ENCODE results near the gene PRDM13.
"Not testable (repeated sequence)": the region's sequence is repeated elsewhere in the genome, so short reads cannot be mapped to it uniquely, and the experiment has no call there.

Gene PRDM13

DNA sequence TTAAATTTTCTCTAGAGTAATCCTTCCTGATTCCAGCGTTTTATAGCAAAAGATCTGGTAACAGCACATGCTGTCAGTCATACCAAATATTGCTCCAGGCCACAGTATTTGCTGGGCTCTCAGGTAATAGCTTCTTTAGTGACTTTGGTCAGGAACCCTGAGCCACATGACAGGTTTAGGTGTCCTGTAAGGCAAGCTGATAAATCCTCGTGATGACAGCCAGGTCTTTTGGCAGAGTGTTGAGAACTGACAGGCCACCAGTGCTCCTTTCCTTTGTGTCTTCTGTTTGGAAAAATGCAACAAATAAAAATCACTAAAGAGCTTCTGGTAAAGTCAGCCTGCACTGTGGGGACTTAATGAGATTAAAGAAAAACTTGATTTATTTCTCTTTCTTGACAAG is 34.6 kb downstream of the PRDM13 start:
- no peak for DNase-seq

DNA sequence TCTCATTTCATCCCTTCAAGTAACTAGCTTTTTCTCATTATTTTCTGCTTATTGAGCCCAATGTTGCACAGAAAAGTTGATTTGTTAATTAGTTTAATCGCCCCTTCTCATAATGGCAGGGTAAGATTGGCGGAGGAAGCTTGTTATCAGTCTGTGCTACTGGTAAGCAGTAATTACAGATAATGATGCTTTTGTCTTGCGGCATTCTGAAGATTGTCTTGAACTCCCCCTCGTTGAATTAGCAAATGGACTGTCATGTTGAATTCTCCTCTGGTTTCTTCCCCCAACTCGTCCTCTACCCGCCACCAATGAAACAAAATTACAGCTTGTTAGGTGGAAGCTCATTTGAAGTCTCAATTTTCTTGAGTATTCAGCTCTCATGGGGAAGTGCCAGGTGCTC is 39.4 kb downstream of the PRDM13 start:
- no peak for DNase-seq

DNA sequence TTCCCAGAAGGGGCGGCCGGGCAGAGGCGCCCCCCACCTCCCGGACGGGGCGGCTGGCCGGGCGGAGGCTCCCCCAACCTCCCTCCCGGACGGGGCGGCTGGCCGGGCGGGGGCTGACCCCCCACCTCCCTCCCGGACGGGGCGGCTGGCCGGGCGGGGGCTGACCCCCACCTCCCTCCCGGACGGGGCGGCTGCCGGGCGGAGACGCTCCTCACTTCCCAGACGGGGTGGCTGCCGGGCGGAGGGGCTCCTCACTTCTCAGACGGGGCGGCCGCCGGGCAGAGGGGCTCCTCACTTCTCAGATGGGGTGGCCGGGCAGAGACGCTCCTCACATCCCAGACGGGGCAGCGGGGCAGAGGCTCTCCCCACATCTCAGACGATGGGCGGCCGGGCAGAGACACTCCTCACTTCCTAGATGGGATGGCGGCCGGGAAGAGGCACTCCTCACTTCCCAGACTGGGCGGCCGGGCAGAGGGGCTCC is 43.5 kb downstream of the PRDM13 start:
- not testable (repeated sequence) for DNase-seq

DNA sequence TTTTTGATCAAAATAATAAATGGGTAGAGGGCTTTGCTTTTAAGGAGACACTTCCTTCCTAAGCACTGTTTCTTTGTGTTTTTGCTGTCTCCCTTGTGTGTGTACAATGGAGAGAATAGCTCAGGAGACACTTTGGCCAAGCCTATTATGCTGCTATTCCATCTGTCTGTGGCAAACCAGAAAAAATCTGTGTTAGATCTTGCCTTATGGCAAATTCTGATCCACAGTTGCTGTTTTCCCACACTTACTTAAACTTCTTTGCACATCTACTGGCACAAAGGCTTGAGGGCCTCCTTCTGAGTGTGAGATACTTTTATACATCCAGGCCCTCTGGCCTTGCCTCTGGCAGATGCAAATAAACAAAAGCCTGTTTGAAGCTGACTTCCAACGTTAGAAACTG is 53.6 kb downstream of the PRDM13 start:
- DNase-seq: no peak

GRCh38 chr6:99661870-99662269 is 55.2 kb downstream of the PRDM13 start:
- no peak for DNase-seq

DNA sequence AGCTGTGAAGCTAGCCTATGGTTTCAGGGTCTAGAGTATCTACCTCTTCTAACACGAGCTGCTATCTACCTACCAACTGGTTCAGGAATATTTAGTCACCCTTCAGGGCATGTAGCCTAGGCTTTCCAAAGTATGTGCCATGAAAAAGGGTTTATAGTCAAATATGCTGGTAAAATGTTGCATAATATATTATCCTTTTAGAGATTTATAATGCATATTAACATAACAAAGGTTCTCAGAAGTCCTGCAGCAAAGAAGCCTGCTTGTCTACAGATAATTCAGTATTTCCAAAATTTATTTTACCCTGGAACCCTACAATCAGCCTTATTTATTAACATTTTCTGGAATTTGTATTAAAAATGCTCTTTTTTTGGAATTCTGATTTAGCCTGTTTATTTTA is 56.0 kb downstream of the PRDM13 start:
- no peak for DNase-seq
